ENCODE results near the gene GSTT2B. TPM values are rescaled to one million over a fixed set of nuclear protein-coding genes. Genes with fewer than 3 reads are reported as not detected.
"Not testable (repeated sequence)": the region's sequence is repeated elsewhere in the genome, so short reads cannot be mapped to it uniquely, and the experiment has no call there.

Gene GSTT2B
- total RNA-seq, 1 donor from 2014 or later = 16.2 TPM

DNA sequence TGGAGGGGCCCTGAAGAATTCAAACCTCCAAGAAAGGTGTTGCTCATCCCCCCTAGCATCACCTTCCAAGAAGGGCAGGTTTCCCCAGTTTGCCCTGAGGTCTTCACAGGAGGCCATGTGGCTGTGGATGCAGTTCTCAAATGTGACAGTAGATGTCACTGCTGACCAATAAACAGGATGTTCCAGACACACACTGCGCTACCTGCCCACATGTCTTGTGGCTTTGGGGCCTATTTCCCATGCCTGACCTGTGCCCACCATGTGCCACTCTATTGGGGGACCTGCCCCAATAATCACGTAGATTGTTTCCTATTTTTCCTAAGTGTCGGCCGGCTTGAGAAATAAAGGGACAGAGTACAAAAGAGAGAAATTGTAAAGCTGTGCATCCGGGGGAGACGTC, 23.4 kb upstream of the GSTT2B start:
- peak; percentile 9 for DNase-seq (ENCODE audit: low spot score)

DNA sequence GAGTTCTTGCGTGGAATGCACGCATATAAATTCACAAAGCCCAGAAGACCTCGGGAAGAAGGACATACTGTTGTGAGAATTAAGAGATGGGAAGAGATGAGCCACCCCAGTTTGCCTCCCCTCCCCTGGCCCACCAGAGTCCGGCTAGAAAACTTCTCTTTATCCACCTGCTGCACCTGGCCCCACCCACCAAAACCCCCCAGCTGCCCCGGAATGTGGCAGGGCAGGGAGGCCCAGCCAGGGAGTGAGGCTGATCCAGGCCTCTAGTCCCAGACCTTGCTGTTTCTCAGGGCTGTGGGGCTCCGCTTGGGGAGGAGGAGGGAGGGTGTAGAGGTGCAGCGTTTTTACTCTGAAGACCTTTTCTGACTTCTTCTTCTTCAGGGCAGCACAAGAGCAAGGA, 19.6 kb upstream of the GSTT2B start:
- DNase-seq (ENCODE audit: low spot score) = not testable (repeated sequence)

DNA sequence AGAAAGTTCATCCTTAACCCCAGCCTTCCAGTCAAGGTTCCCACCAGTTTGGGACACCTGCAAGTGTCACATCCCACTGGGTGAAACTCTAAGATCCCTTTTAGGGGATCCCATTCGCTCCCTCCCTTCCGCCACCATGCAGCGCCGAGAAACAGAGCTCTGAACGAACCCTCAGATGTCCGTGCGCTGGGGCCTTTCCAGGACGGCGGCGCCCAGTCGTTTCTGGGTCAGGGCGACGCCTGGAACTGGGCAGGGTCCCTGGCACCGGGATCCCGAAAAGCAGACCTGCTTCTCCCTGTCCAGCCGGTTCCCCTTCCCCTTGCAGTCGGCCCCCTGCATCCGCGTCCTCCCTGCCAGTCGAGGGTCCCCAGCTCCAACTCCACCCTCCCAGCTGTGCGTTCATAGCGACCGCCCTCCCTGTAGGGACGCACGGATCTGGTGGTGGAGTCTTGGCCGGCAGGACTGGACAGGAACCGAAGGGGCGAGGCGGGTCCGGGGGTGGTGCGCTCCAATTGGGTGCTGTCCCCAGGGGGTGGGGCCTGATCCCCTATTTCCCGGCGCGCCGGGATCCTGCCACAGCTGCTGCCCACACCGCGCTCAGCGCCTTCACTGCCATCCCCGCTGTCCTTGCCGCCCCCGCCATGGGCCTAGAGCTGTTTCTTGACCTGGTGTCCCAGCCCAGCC, 18.7 kb upstream of the GSTT2B start, which contains the start of gene GSTT2:
TSS of gene GSTT2 (plus strand) at position 578 of the 684 bp plus-strand sequence.
- DNase-seq (ENCODE audit: low spot score) = not testable (repeated sequence)

DNA sequence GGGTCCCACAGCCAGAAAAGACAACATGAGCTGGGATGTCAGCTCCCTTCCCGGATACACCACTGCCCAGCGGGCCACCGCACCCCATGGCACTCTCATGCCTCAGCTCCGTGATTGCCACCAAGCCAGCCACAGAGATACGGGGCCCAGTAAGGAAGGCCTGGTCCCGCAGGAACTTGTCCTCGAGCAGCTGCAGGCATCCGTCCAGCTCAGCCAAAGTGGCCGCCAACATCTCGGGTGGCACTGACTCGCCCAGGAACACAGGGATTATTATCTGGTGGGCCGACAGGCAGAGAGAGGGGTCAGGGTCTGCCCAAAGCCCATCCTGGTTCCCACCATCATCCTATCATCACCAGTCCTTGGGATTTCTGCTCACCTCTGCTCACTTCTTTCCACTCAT, 16.3 kb upstream of the GSTT2B start:
- not testable (repeated sequence) for DNase-seq (ENCODE audit: low spot score)

DNA sequence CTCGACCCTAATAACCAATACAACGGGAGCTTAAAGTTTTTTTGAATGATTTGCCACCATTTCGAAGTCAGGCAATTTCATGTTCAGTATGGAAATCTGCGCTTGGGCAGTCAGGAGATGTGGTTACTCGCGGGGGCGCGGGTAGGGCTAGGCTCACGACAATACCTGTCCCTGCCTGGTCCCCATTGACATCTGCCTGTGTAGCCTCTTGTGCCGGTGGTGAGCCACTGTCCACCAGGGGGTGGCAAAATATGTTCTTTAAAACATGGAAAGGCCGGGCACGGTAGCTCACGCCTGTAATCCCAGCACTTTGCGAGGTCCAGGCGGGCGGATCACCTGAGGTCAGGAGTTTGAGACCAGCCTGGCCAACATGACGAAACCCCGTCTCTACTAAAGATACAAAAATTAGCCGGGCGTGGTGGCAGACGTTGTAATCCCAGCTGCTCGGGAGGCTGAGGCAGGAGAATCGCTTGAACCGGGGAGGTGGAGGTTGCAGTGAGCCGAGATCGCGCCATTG, 13.9 kb upstream of the GSTT2B start:
- DNase-seq (ENCODE audit: low spot score) = not testable (repeated sequence)

DNA sequence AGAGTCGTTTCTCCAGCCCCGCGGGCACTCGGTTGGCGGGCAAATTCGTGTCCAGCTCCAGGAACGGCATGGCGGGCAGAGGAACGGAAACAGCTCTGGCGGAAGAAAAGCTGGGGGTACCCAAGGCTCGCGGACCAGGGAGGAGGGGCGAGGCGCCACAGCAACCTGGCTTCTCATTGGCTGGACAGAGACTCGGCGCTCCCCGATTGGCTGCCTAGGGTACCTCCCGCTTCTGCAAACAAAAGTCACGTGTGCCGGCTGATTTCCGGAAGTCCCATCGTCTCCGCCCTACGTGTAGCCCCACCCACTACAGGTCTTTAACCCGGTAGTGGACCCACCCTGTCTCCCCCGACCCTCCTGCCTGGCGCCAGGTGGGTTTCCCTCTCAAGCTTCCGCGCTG, 13.3 kb upstream of the GSTT2B start, which contains the start of gene DDT:
TSS of gene DDT (minus strand) at position 97 of the 400 bp plus-strand sequence. CDS start at position 70, 27 bp downstream.
- not testable (repeated sequence) for DNase-seq (ENCODE audit: low spot score)

DNA sequence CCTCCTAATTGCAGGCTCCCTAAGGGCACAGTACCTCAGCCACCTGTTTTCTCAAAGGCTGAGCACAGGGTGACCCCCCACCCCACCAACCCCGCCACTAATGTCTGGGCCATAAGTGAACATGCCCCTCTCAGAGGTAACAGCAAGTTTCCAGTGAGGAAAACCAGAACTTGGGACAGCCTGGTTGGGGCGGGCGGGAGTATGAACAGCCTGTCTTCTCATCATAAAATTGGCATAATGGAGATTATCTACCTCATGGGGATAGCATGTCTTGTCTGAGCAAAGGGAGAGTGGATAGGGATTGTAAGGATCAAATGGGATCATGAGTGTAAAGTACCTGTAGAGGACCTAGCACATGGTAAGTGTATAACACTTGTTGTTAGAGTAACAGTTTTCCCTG, 10.9 kb upstream of the GSTT2B start:
- not testable (repeated sequence) for DNase-seq (ENCODE audit: low spot score)

DNA sequence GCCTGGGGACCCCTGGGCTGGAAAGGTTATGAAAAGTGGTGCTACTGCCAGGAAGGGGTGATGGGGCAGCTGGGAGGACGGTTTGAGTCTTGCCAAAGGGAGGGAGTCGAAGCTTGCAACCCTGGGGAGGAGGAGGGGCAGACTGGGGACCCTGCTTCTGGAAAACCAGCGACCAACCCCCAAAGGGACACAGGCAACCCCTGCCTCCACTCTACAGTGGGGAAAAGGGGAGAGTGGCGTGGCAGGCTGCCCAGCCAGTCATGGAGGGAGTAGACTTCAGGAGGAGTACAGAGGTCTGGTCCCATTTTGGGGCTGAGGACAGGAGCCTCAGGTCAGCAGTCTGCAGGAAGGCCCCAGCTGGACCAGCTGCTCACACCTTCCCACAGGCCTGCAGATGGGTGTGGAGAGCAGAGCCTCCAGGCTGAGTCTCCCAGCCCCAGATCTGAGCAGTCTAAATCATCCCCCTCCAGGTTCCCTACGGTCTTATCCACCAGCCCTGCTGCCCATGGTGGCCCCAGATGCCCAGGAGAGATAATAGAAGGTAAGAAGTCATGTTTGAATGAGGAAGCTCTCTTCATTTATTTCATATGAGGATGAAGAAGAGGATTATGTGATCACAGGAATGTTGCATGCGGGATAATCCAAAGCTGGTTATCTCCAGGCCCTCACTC, 10.0 kb upstream of the GSTT2B start:
- DNase-seq (ENCODE audit: low spot score) = no peak

DNA sequence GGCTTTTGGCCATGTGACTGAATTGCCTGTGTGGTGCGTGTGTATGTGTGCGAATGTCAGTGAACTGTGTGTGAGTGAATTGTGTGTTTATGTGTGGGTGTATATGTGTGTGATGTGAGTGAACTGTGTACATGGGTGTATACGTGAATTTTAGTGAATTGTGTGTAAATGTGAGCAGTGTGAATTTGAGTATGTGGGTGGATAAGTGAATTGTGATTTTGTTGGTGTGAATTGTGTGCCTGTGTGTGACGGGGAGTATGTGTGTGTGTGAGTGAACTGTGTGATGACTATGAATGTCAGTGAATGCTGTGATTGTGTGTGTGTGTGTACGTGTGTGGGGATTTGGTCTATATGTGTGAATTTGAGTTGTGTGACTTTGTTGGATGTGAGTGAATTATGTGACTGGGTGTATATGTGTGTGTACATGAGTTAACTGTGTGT, 9.2 kb upstream of the GSTT2B start:
- no peak for DNase-seq (ENCODE audit: low spot score)

DNA sequence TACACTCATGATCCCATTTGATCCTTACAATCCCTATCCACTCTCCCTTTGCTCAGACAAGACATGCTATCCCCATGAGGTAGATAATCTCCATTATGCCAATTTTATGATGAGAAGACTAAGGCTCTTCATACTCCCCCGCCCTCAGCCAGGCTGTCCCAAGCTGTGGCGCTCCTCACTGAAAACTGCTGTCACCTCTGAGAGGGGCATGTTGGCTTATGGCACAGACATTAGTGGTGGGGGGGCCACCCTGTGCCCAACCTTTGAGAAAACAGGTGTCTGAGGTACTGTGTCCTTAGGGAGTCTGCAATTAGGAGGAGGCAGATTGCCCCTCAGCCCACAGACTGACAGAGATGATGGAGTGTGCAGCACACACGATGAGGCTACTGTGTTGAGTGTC, 8.1 kb upstream of the GSTT2B start:
- no peak for DNase-seq (ENCODE audit: low spot score)

DNA sequence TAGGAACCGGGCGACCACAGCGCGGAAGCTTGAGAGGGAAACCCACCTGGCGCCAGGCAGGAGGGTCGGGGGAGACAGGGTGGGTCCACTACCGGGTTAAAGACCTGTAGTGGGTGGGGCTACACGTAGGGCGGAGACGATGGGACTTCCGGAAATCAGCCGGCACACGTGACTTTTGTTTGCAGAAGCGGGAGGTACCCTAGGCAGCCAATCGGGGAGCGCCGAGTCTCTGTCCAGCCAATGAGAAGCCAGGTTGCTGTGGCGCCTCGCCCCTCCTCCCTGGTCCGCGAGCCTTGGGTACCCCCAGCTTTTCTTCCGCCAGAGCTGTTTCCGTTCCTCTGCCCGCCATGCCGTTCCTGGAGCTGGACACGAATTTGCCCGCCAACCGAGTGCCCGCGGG, 5.6 kb upstream of the GSTT2B start, which contains the start of gene DDTL:
TSS of gene DDTL (plus strand) at position 321 of the 400 bp plus-strand sequence. CDS start at position 348, 27 bp downstream.
- not testable (repeated sequence) for DNase-seq (ENCODE audit: low spot score)

DNA sequence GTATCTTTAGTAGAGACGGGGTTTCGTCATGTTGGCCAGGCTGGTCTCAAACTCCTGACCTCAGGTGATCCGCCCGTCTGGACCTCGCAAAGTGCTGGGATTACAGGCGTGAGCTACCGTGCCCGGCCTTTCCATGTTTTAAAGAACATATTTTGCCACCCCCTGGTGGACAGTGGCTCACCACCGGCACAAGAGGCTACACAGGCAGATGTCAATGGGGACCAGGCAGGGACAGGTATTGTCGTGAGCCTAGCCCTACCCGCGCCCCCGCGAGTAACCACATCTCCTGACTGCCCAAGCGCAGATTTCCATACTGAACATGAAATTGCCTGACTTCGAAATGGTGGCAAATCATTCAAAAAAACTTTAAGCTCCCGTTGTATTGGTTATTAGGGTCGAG, 5.1 kb upstream of the GSTT2B start:
- not testable (repeated sequence) for DNase-seq (ENCODE audit: low spot score)

DNA sequence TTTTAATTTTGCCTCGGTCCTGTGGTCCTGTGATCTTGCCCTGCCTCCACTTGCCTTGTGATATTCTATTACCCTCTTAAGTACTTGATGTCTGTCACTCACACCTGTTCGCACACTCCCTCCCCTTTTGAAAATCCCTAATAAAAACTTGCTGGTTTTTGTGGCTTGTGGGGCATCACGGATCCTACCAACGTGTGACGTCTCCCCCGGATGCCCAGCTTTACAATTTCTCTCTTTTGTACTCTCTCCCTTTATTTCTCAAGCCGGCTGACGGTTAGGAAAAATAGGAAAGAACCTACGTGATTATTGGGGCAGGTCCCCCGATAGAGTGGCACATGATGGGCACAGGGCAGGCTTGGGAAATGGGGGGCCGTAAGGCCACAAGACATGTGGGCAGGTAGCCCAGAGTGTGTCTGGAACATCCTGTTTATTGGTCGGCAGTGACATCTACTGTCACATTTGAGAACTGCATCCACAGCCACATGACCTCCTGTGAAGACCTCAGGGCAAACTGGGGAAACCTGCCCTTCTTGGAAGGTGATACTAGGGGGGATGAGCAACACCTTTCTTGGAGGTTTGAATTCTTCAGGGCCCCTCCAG, 4.6 kb downstream of the GSTT2B start:
- DNase-seq (ENCODE audit: low spot score) = peak; percentile 87

DNA sequence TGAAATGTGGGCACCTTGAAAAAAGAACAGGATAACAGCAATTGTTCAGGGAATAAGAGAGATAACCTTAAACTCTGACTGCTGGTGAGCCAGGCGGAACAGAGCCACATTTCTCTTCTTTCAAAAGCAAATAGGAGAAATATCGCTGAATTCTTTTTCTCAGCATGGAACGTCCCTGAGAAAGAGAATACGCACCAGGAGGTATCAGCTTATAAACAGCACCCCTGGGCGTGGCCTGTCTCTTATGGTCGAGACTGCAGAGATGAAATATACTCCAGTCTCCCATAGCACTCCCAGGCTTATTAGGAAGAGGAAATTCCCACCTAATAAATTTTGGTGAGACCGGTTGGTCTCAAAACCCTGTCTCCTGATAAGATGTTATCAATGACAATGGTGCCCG, 5.1 kb downstream of the GSTT2B start:
- not testable (repeated sequence) for DNase-seq (ENCODE audit: low spot score)

DNA sequence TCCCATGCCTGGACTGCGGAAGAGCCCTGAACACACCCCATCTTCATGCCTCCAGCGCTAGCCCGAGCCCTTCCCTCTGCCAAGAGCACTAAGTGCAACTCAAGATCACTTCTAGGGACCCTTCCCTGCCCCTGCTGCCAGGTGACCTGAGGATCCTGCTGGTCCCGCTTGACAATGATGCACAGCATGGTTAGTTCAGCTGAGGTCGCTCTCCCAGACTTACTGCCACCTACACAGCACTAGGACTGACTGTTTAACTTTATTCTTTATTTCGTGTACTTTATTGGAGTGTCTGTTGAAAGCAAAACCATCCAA, 6.0 kb downstream of the GSTT2B start:
- DNase-seq (ENCODE audit: low spot score) = not testable (repeated sequence)

DNA sequence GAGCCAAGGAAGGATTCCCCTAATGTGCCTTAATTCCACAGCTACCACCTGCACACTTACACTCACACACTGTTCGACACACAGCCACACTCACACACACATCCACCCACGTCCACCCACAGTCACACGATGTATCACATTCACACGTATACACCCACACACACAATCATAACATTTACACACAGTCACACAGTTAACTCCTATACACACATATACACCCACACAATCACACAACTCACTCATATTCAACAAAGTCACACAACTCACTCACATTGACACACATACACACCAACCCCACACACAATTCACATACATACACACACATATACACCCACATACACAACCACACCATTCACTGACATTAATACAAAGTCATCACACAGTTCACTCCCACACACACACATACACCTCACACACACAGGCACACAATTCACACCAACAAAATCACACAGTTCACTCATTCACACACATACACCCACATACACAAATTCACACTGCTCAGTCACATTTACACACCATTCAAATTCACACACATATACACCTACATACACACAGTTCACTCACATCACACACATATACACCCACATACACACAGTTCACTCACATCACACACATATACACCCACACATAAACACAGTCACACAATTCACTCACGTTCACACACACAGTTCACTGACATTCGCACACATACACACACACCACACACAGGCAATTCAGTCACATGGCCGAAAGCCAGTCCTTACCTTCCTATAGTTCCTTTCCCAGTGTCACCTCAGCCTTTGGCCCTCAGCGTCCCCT, 6.6 kb downstream of the GSTT2B start:
- not testable (repeated sequence) for DNase-seq (ENCODE audit: low spot score)

DNA sequence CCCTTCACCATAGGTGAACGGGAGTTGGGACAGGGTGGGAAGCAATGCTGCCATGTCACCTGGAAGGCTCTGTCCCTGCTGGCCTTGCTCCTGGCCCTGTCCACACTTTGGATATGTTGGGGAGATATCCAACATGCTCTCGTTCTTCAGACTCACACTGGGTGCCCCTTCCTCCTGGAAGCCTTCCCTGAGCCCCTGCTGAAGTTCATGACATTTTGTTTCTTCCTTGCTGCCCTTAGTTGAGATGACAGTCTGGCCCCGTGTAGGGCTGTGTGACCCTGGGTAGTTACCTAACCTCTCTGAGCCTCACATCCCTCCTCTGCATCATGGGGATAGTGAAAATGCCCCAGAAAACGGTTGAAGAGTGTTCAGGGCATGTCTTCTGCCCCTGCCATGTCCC, 7.5 kb downstream of the GSTT2B start:
- not testable (repeated sequence) for DNase-seq (ENCODE audit: low spot score)

DNA sequence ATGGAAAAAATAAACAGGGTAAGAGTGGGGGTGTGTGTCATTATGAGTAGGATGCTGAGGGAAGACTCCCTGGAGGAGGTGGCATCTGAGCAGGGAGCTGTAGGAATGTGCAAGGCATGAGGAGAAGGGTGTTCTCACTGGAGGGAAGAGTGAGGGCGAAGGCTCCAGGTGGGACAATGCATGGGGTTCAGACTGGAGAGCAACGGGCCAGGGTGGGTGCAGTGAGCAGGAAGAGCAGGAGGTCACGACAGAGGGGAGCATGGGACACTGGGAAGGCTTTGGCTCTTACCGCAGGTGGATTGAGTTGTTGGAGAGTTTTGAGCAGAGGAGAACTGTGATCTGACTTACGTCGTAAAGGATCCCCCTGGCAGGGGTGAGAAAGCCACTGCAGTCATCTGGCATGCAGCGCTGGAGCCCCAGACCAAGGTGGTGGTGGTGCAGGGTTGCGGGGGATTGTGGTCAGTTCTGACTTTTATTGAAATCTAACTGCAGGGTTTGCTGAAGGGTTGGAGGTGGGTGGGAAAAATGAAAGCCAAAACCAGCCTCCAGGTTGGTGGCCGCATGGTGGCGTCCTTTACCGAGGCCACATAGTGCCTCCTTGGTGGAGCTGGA, 8.1 kb downstream of the GSTT2B start:
- DNase-seq (ENCODE audit: low spot score) = not testable (repeated sequence)

DNA sequence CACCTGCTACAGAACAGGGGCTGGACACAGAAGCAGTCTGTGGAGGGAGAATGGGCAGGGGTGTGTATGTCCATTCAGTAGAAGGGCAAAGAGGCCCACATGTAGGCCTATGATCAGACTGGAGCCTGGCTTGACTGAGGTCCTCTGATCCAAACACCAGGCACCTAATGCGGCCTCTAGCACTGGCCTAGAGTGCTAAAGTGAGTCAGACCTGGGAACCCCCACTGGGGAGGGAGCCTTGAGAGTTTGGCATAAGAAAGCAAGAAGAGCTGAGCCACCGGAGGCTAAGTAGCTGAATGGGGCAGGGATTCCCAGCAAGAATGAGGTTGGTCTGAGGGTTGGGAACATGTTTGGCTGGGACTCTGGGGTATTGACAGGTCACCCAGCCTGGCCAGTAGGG, 9.6 kb downstream of the GSTT2B start:
- not testable (repeated sequence) for DNase-seq (ENCODE audit: low spot score)

DNA sequence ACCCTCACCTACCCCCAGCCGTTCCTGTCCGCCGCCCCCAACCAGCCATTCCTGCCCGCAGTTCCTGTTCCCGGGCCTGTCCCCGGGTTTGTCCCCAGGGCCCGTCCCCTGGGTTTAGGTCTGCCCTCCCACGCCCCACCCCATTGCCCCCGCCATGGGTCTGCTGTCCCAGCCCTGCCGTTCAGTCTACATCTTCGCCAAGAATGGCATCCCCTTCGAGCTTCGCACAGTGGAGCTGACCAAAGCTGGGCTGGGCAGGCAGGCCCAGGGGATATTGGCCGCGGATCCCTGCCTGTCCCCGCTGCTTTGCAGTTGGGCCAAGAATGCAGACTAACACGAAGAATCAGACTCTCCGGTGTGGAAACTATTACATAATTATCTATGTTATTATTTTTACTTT, 11.2 kb downstream of the GSTT2B start:
- DNase-seq (ENCODE audit: low spot score) = not testable (repeated sequence)

DNA sequence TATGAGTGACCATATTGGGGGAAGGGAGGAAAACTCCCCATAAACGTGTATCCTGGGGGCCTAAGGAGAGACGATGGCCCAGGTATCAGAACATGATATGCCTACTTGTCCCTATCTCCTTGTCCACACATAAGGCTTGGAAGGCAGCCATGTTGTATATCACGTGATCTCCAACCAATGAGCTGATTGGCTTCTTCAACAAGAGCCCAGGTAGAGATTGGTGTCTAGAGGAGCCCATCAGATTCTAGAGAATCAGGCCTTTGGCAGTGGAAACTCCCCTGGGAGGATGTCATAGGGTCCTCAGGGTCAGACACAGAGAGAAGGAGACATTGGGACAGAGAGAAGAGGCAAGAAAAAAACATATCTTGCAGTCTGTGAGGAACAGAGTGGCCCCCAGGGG, 13.6 kb downstream of the GSTT2B start:
- not testable (repeated sequence) for DNase-seq (ENCODE audit: low spot score)
